ENCODE measurements around the gene WASF2.
"Not testable (repeated sequence)": the region's sequence is repeated elsewhere in the genome, so short reads cannot be mapped to it uniquely, and the experiment has no call there.

Gene WASF2

GRCh38 chr1:27398405-27399149 is 91.4 kb downstream of the WASF2 start:
- no peak for DNase-seq (ENCODE audit: low read depth in 2 of 2)

GRCh38 chr1:27397749-27398148 is 92.2 kb downstream of the WASF2 start:
- DNase-seq (ENCODE audit: low read depth in 2 of 2) = no peak

DNA sequence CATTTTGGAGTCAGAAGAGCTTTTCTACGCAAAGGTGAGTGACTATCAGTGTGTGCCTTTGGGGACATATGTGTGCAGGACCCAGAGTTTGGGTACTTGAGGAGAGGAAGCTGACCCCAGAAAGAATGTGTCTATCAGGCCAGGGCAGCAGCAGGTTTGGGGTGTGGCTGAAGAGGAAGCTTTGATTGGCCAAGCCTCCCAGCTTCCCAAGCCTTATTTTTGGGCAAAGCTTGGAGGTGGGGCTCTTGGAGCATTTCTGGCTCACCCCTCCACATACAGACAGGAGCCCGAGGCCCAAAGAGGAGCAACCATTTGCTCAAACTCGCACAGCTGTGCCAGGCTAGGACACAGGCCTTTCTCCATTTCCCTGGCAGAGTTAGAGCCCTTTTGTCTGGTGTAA is 92.9 kb downstream of the WASF2 start:
- DNase-seq (ENCODE audit: low read depth in 2 of 2) = no peak

GRCh38 chr1:27395441-27396195 is 94.3 kb downstream of the WASF2 start:
- peak; percentile 65 to 68 for DNase-seq (ENCODE audit: low read depth in 2 of 2)

GRCh38 chr1:27394925-27395324 is 95.0 kb downstream of the WASF2 start:
- DNase-seq (ENCODE audit: low read depth in 2 of 2) = no peak

GRCh38 chr1:27394282-27394658 is 95.7 kb downstream of the WASF2 start:
- DNase-seq (ENCODE audit: low read depth in 2 of 2) = no peak

DNA sequence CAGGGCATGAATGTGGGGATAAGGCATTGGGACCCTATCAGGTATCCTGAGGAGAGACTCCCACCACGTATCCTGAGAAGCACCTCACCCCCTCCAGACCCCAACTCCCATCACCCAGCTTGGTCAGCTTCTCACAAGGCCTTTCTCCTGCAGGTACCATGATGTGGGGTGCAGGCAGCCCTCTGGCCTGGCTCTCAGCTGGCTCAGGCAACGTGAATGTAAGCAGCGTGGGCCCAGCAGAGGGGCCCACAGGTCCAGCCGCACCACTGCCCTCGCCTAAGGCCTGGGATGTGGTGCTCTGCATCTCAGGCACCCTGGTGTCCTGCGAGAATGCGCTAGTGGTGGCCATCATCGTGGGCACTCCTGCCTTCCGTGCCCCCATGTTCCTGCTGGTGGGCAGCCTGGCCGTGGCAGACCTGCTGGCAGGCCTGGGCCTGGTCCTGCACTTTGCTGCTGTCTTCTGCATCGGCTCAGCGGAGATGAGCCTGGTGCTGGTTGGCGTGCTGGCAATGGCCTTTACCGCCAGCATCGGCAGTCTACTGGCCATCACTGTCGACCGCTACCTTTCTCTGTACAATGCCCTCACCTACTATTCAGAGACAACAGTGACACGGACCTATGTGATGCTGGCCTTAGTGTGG is 96.2 kb downstream of the WASF2 start:
- DNase-seq (ENCODE audit: low read depth in 2 of 2) = no peak

DNA sequence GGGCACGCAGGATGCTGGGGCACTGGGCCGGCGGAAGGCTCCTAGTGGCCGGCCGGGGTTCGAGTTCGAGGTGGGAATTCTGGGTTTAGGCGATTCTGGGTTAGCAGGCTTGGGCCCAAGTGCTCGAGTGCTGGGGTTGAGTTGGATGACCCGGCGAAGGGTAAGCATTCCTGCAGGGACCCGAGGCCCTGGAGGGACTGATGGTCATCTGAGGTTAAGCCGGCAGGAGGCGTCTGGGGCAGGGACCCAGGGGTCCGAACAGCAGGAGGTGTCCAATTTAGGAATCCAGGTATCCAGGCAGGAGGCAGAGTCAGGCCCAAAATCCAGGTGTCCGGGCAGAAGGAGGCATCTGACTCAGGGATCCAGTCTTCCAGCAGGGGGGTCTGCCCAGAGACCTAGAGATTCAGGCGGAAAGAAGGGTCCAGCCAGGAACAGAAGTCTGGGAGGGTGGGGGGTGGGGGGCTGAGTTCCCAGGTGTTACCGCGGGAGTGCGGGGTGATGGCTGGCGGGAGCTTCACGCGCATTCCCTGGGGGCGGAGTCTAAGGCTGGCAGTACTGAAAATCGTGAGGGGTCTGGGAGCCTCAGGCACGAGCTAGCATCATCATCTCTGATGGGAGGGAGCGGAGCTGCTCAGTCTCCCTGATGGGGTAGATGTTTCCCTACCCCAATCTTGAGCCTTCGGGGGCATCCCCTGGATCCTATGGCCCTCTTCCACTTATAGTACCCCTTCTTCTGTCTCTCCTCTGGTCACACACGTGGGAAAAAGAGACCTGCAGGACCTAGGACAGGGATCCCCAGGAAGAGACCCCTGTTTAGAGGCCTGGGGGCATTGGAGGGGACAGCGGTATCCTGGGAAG is 97.0 kb downstream of the WASF2 start:
- DNase-seq (ENCODE audit: low read depth in 2 of 2) = no peak

GRCh38 chr1:27392096-27392777 is 97.7 kb downstream of the WASF2 start, which contains the start of gene GPR3:
TSS of gene GPR3 (plus strand) at chr1:27392622. CDS start at chr1:27393799, 1,177 bp downstream.
- peak; percentile 93 to 95 for DNase-seq (ENCODE audit: low read depth in 2 of 2)

DNA sequence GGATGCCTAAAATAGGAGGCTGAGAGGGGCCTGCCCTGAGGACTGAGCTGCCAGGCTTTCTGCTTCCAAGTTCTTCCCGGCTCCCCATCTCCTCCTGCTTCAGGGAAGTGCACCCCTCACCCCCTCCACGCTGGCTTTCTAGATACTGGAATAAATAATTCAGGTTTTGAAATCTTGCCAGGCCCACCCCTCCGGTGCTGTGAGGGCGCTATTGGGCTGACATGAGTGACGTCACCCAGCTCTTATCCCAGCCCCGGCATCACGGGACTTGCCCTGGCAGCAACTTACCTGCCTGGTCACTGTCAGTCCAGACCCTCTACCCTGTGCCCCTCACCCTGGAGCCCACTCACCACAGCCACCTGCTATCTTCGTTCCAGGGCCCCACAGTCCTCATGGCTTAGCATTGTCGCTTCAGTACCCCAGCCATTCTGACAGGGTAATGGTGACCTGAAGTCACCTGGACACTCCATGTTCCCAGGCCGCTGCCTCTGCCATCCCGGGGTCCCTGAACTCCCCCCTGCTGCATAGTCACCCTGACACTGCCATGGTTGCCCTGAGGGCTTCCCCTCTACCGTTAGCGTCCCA is 98.4 kb downstream of the WASF2 start:
- no peak for DNase-seq (ENCODE audit: low read depth in 2 of 2)

DNA sequence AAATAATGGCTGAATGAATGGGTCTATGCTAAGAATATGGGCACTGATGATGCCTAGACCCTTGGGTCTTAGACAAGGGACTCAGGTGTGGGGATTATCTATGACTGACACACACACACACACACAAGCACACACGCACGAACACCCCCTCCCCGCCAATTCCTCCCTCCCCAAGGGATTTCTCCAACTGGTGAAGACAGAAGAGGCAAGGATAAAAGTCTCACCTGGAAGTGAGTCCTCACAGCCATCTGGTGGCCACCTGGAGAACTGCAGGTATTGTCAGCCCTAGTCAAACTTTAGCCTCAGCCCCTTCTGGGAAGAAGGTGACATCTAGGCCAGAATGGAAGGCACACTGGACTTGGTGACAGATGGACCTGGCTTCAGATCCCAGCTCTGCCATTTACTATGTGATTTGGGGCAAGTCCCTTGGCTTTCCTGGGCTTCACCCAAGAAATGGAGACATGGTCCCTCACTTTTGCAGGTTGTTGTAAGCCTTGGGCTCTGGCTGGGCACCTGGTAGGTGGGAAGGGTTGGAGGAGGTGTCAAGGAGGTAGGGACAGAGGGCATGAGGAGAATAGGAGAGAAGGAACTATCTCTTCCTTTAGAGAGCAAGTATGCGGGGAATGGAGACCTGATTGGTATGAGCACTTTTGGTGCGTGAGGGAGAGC is 101.5 kb downstream of the WASF2 start:
- DNase-seq (ENCODE audit: low read depth in 2 of 2) = peak; percentile 67 to 71

GRCh38 chr1:27384797-27385196 is 105.2 kb downstream of the WASF2 start:
- DNase-seq (ENCODE audit: low read depth in 2 of 2) = not testable (repeated sequence)

DNA sequence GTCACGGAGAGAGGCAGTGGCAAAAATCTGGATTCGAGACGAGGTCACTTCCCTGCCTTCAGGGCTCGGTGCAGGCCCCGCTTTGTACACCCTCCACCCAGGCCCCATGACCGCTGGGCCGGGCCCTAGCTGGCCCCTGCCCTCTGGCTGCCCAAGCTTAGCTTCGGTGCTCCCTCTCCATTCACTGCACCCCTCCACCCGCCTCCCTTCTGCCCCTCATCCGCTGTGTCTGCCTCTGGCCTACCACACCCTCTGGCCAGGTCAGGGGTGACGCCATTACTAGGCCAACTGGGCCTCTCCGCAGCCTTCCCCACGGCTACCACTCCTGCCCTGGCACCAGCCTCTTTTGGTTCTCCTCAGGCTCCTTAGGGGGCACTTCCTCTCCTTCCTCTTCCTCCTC is 106.3 kb downstream of the WASF2 start:
- no peak for DNase-seq (ENCODE audit: low read depth in 2 of 2)

DNA sequence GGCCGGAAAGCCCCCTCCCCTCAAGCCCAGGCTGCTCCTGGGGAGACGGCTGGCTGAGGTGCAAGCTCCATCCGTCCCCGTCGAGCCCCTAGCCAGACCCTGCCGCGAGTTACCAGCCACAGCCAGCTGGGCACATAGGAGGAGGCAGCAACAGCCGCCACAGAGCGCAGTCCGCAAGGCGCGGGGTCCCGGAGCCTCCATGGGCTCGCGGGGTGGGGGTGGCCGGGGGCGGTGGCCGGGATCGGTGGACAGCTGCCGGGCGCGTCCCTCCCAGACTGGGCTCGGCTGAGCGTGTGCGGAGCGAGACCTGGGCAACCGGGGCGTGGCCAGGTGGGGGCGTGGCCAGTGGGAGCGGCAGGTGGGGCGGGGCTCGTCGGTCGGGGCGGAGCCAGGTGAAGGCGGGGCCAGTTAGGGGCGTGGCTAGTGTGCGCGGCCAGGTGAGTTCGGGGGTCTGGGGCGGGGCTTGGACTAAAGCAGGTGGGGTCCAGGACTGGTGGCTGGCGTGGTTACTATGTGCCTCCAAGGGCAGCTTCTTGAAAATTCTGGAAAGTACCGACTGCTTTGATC is 106.8 kb downstream of the WASF2 start, which contains the start of gene CD164L2:
TSS of gene CD164L2 (minus strand) at position 295 of the 567 bp plus-strand sequence. CDS start at position 201, 94 bp downstream.
- DNase-seq (ENCODE audit: low read depth in 2 of 2) = no peak

GRCh38 chr1:27381969-27382762 is 107.8 kb downstream of the WASF2 start:
- no peak for DNase-seq (ENCODE audit: low read depth in 2 of 2)

GRCh38 chr1:27380766-27381733 is 108.9 kb downstream of the WASF2 start:
- DNase-seq (ENCODE audit: low read depth in 2 of 2) = no peak

GRCh38 chr1:27380224-27380623 is 109.7 kb downstream of the WASF2 start:
- no peak for DNase-seq (ENCODE audit: low read depth in 2 of 2)
